GM23248 (cell line): Measurements from ENCODE around the gene HMCN1.

ENCODE experiments used
- EZH2 ChIP-seq: fragments of 200-600 bp; sonication (generic); IDR thresholded peaks from 2 replicates; pipeline ENCODE4 v1.6.1; 2018; ENCODE audit warnings: antibody characterized with exemption, mild to moderate bottlenecking; ENCODE audit not compliant: insufficient read depth, poor library complexity, severe bottlenecking
- EZH2phosphoT487 ChIP-seq: fragments of 200-600 bp; sonication (generic); IDR thresholded peaks from 2 replicates; pipeline ENCODE4 v1.6.1; 2018; ENCODE audit warnings: antibody characterized with exemption, moderate library complexity, mild to moderate bottlenecking, low read depth; ENCODE audit not compliant: insufficient read depth

- TF ChIP-seq EZH2: no peak
- no peak for TF ChIP-seq EZH2phosphoT487
Measured at GRCh38 chr1:185971688-185972087, 237.5 kb downstream of the HMCN1 start.
